Activated T-helper 17 cell treated with anti-CD3 and anti-CD28 coated beads, Interleukin-2, amount 50 U/mL, for 72 hours (primary cell): Measurements from ENCODE around the gene SH3GLB2. TPM values are rescaled to one million over a fixed set of nuclear protein-coding genes. Genes with fewer than 3 reads are reported as not detected.

Experiments
- ATAC-seq: fragments of 150-1000 bp; cut with Tn5 transposase; replicated peaks from 2 replicates; pipeline ENCODE4 v1.10.0; 2021; ENCODE audit warnings: mild to moderate bottlenecking, moderate library complexity
- H3K27ac Mint-ChIP-seq: one replicate; pipeline ENCODE4 v1.8.0; 2022; ENCODE audit warnings: mixed read lengths
- H3K27me3 Mint-ChIP-seq: one replicate; pipeline ENCODE4 v1.8.0; 2022; ENCODE audit warnings: mixed read lengths
- H3K36me3 Mint-ChIP-seq: one replicate; pipeline ENCODE4 v1.8.0; 2022; ENCODE audit warnings: low read depth, mild to moderate bottlenecking, mixed read lengths
- H3K4me1 Mint-ChIP-seq: one replicate; pipeline ENCODE4 v1.8.0; 2022; ENCODE audit warnings: mixed read lengths
- H3K4me3 Mint-ChIP-seq: one replicate; pipeline ENCODE4 v1.8.0; 2022; ENCODE audit warnings: mild to moderate bottlenecking, mixed read lengths
- H3K9me3 Mint-ChIP-seq: one replicate; pipeline ENCODE4 v1.8.0; 2022; ENCODE audit warnings: mixed read lengths
- total RNA-seq, 2 donors: library from RNA; stranded (reverse); gene quantifications; one replicate each; pipeline ENCODE4 v1.2.3, GENCODE V29; 2022

The SH3GLB2 gene
- total RNA-seq, 2 donors from 2014 or later, result 57.7 to 76.0 TPM

- Mint-ChIP-seq H3K9me3 (no peaks in the 10 kb centered on the region), H3K27me3 (no peaks in the 10 kb centered on the region), H3K36me3 (peaks cover 78% of the 10 kb centered on the region), H3K27ac (no peak overlapping the region), H3K4me1 (no peaks in the 10 kb centered on the region), H3K4me3 (no peak overlapping the region)
- no peak for ATAC-seq
These were observed 14.0 kb downstream of the SH3GLB2 start for GRCh38 chr9:129014124-129014523.

- H3K4me1 Mint-ChIP-seq, result no peaks in the 10 kb centered on the region
- H3K27ac Mint-ChIP-seq, result no peak overlapping the region
- no peaks in the 10 kb centered on the region for H3K9me3 Mint-ChIP-seq
- H3K4me3 Mint-ChIP-seq, result no peak overlapping the region
- peaks cover 73% of the 10 kb centered on the region for H3K36me3 Mint-ChIP-seq
- no peak for ATAC-seq
- no peaks in the 10 kb centered on the region for H3K27me3 Mint-ChIP-seq
These were observed 14.5 kb downstream of the SH3GLB2 start for GRCh38 chr9:129013674-129014073.

- Mint-ChIP-seq H3K4me3 (no peak overlapping the region), H3K4me1 (no peaks in the 10 kb centered on the region), H3K36me3 (peaks cover 67% of the 10 kb centered on the region), H3K27me3 (no peaks in the 10 kb centered on the region), H3K27ac (no peak overlapping the region), H3K9me3 (no peaks in the 10 kb centered on the region)
- ATAC-seq, result no peak
These were observed 15.2 kb downstream of the SH3GLB2 start for GRCh38 chr9:129012893-129013448.

- peaks cover 67% of the 10 kb centered on the region for H3K36me3 Mint-ChIP-seq
- no peaks in the 10 kb centered on the region for H3K9me3 Mint-ChIP-seq
- H3K27me3 Mint-ChIP-seq, result no peaks in the 10 kb centered on the region
- H3K27ac Mint-ChIP-seq, result no peak overlapping the region
- peaks cover 3% of the 10 kb centered on the region for H3K4me1 Mint-ChIP-seq
- ATAC-seq, result no peak
- H3K4me3 Mint-ChIP-seq, result no peak overlapping the region
These were observed 15.8 kb downstream of the SH3GLB2 start for GRCh38 chr9:129012343-129012742.

GRCh38 chr9:129011761-129012181, 16.4 kb downstream of the SH3GLB2 start:
- Mint-ChIP-seq H3K36me3 (peaks cover 66% of the 10 kb centered on the region), H3K27ac (no peak overlapping the region), H3K4me3 (no peak overlapping the region), H3K27me3 (no peaks in the 10 kb centered on the region), H3K9me3 (no peaks in the 10 kb centered on the region), H3K4me1 (peaks cover 3% of the 10 kb centered on the region)
- ATAC-seq, result no peak

- no peak overlapping the region for H3K27ac Mint-ChIP-seq
- H3K4me1 Mint-ChIP-seq, result peaks cover 3% of the 10 kb centered on the region
- H3K36me3 Mint-ChIP-seq, result peaks cover 66% of the 10 kb centered on the region
- ATAC-seq, result no peak
- no peaks in the 10 kb centered on the region for H3K27me3 Mint-ChIP-seq
- no peaks in the 10 kb centered on the region for H3K9me3 Mint-ChIP-seq
- no peak overlapping the region for H3K4me3 Mint-ChIP-seq
These were observed 17.0 kb downstream of the SH3GLB2 start for GRCh38 chr9:129011170-129011569.

GRCh38 chr9:129010267-129010975, 17.7 kb downstream of the SH3GLB2 start:
- Mint-ChIP-seq H3K9me3 (no peaks in the 10 kb centered on the region), H3K27me3 (no peaks in the 10 kb centered on the region), H3K4me3 (no peak overlapping the region), H3K4me1 (peaks cover 3% of the 10 kb centered on the region), H3K36me3 (peaks cover 67% of the 10 kb centered on the region), H3K27ac (no peak overlapping the region)
- no peak for ATAC-seq

GRCh38 chr9:129009584-129010141, 18.5 kb downstream of the SH3GLB2 start:
- Mint-ChIP-seq H3K36me3 (peaks cover 67% of the 10 kb centered on the region), H3K27ac (no peak overlapping the region), H3K4me1 (peaks cover 3% of the 10 kb centered on the region), H3K4me3 (no peak overlapping the region), H3K27me3 (no peaks in the 10 kb centered on the region), H3K9me3 (no peaks in the 10 kb centered on the region)
- no peak for ATAC-seq

- Mint-ChIP-seq H3K4me1 (peaks cover 3% of the 10 kb centered on the region), H3K36me3 (peaks cover 67% of the 10 kb centered on the region), H3K9me3 (no peaks in the 10 kb centered on the region), H3K27me3 (no peaks in the 10 kb centered on the region), H3K4me3 (no peak overlapping the region), H3K27ac (no peak overlapping the region)
- ATAC-seq, result no peak
These were observed 19.0 kb downstream of the SH3GLB2 start for GRCh38 chr9:129008986-129009583.

GRCh38 chr9:129008469-129008965, 19.6 kb downstream of the SH3GLB2 start:
- H3K36me3 Mint-ChIP-seq, result peaks cover 67% of the 10 kb centered on the region
- no peak overlapping the region for H3K27ac Mint-ChIP-seq
- no peak for ATAC-seq
- no peaks in the 10 kb centered on the region for H3K27me3 Mint-ChIP-seq
- H3K9me3 Mint-ChIP-seq, result no peaks in the 10 kb centered on the region
- H3K4me3 Mint-ChIP-seq, result no peak overlapping the region
- peaks cover 3% of the 10 kb centered on the region for H3K4me1 Mint-ChIP-seq

GRCh38 chr9:129007766-129008468, 20.2 kb downstream of the SH3GLB2 start:
- H3K9me3 Mint-ChIP-seq, result no peaks in the 10 kb centered on the region
- peaks cover 3% of the 10 kb centered on the region for H3K4me1 Mint-ChIP-seq
- peaks cover 67% of the 10 kb centered on the region for H3K36me3 Mint-ChIP-seq
- no peak for ATAC-seq
- no peak overlapping the region for H3K4me3 Mint-ChIP-seq
- H3K27ac Mint-ChIP-seq, result peak overlapping the region; percentile 80
- H3K27me3 Mint-ChIP-seq, result no peaks in the 10 kb centered on the region

GRCh38 chr9:129007035-129007765, 20.9 kb downstream of the SH3GLB2 start:
- H3K4me3 Mint-ChIP-seq, result no peak overlapping the region
- H3K27me3 Mint-ChIP-seq, result no peaks in the 10 kb centered on the region
- H3K9me3 Mint-ChIP-seq, result no peaks in the 10 kb centered on the region

GRCh38 chr9:129006328-129007034, 21.6 kb downstream of the SH3GLB2 start:
- no peak overlapping the region for H3K4me3 Mint-ChIP-seq
- peak; percentile 66 for ATAC-seq
- no peak overlapping the region for H3K27ac Mint-ChIP-seq
- H3K4me1 Mint-ChIP-seq, result peaks cover 3% of the 10 kb centered on the region
- H3K9me3 Mint-ChIP-seq, result no peaks in the 10 kb centered on the region
- no peaks in the 10 kb centered on the region for H3K27me3 Mint-ChIP-seq
- peaks cover 72% of the 10 kb centered on the region for H3K36me3 Mint-ChIP-seq

More at GRCh38 chr9:129007035-129007765, 20.9 kb downstream of the SH3GLB2 start:
- no peak for ATAC-seq
- peaks cover 3% of the 10 kb centered on the region for H3K4me1 Mint-ChIP-seq
- peaks cover 67% of the 10 kb centered on the region for H3K36me3 Mint-ChIP-seq
- peak overlapping the region; percentile 80 for H3K27ac Mint-ChIP-seq
